CD4-positive, CD25-positive, alpha-beta regulatory T cell (primary cell): ENCODE measurements around the gene CCDC28B. TPM values are rescaled to one million over a fixed set of nuclear protein-coding genes. Genes with fewer than 3 reads are reported as not detected.

Experiments
- ATAC-seq, 2 donors: fragments of 150-1000 bp; cut with Tn5 transposase; one replicate each; pipeline ENCODE4 v1.10.0; 2021; ENCODE audit warnings: low read depth in 2 of 2, moderate number of reproducible peaks in 2 of 2, moderate library complexity in 1 of 2
- DNase-seq, 3 donors: peaks; one replicate each; pipeline versions ENCODE4 v3.0.0 to v3.0.0-alpha.2; 2012 to 2022; ENCODE audit warnings: mixed read lengths in 1 of 3
- H3K27ac ChIP-seq: one replicate; pipeline ENCODE4 v1.7.0; 2013; ENCODE audit warnings: mild to moderate bottlenecking, low read length; ENCODE audit not compliant: insufficient read depth, poor library complexity, severe bottlenecking
- H3K27me3 ChIP-seq: one replicate; pipeline ENCODE4 v1.7.0; 2013; ENCODE audit warnings: low read length; ENCODE audit not compliant: control insufficient read depth, insufficient read depth
- H3K36me3 ChIP-seq: one replicate; pipeline ENCODE4 v1.7.0; 2013; ENCODE audit warnings: mild to moderate bottlenecking, low read length, moderate library complexity; ENCODE audit not compliant: control insufficient read depth, insufficient read depth
- H3K4me1 ChIP-seq: 2 replicates; pipeline ENCODE4 v1.7.0; 2013; ENCODE audit warnings: mild to moderate bottlenecking, low read length; ENCODE audit not compliant: insufficient read depth, control insufficient read depth, poor library complexity, severe bottlenecking
- H3K4me3 ChIP-seq: one replicate; pipeline ENCODE4 v1.7.0; 2013; ENCODE audit warnings: low read depth, mild to moderate bottlenecking, low read length, moderate library complexity
- H3K9me3 ChIP-seq, 2 experiments: 1 replicate in 1 of 2; 2 replicates in 1 of 2; pipeline ENCODE4 v1.7.0; 2013; ENCODE audit warnings: low read length in 2 of 2, mild to moderate bottlenecking in 1 of 2, moderate library complexity in 1 of 2; ENCODE audit not compliant: control insufficient read depth in 2 of 2
- H3K27ac Mint-ChIP-seq, 3 donors: one replicate each; pipeline ENCODE4 v1.8.0; 2020 to 2022; ENCODE audit warnings: mild to moderate bottlenecking in 3 of 3, mixed read lengths in 3 of 3, moderate library complexity in 2 of 3
- H3K27me3 Mint-ChIP-seq: one replicate; pipeline ENCODE4 v1.8.0; 2022; ENCODE audit warnings: mild to moderate bottlenecking, mixed read lengths
- H3K36me3 Mint-ChIP-seq: one replicate; pipeline ENCODE4 v1.8.0; 2020; ENCODE audit warnings: mixed read lengths
- H3K4me1 Mint-ChIP-seq, 4 donors: one replicate each; pipeline ENCODE4 v1.8.0; 2020 to 2022; ENCODE audit warnings: mixed read lengths in 4 of 4, mild to moderate bottlenecking in 1 of 4
- H3K4me3 Mint-ChIP-seq, 4 donors: one replicate each; pipeline ENCODE4 v1.8.0; 2020 to 2022; ENCODE audit warnings: mild to moderate bottlenecking in 4 of 4, mixed read lengths in 4 of 4, moderate library complexity in 3 of 4
- H3K9me3 Mint-ChIP-seq, 7 donors: one replicate each; pipeline ENCODE4 v1.8.0; 2020 to 2022; ENCODE audit warnings: mixed read lengths in 7 of 7, mild to moderate bottlenecking in 3 of 7, moderate library complexity in 2 of 7
- polyA plus RNA-seq, 4 donors: library from polyadenylated mRNA; unstranded; fragments of 300-500 nt; fragmentation: Illumina TruSeq; gene quantifications; one replicate each; pipeline ENCODE4 v1.2.3, GENCODE V29; 2021
- total RNA-seq: library from RNA; stranded (reverse); gene quantifications from one replicate; pipeline ENCODE4 v1.2.3, GENCODE V29; 2022

CCDC28B gene
- total and polyA plus RNA-seq, 5 donors from 2014 or later, result 10.3 to 15.5 (median 14.1) TPM

DNA sequence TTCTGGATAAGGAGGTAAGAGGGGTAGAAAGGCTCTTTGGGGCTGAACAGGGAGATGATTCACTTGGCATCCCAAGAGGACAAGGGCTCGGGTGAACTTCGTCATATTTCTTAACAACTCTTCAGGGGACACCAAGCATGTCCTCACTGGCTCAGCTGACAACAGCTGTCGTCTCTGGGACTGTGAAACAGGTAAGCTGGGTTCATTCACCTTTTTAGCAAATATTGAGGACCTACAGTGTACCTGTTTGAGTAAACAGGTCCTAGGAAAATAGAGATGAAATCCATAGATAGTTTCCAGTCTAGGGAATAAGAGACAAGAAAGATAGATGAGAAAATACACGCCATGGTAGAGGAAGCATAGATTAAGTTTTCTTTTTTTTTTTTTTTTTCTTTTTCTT lies 23.9 kb downstream of the CCDC28B start:
- Histone ChIP-seq H3K27ac (no peak overlapping the region), H3K4me3 (no peak overlapping the region), H3K9me3 (no peaks in the 10 kb centered on the region), H3K4me1 (peaks cover 33% of the 10 kb centered on the region), H3K36me3 (peaks cover 45% of the 10 kb centered on the region), H3K27me3 (no peaks in the 10 kb centered on the region)
- H3K27ac Mint-ChIP-seq, result peak overlapping the region; percentile 80 to 99 (median 90)
- H3K27me3 Mint-ChIP-seq, result no peaks in the 10 kb centered on the region
- peaks cover 38% of the 10 kb centered on the region for H3K36me3 Mint-ChIP-seq
- H3K9me3 Mint-ChIP-seq, result no peaks in the 10 kb centered on the region
- DNase-seq (no peak), ATAC-seq (no peak)
- peak overlapping the region; percentile 75 to 100 (median 88) for H3K4me3 Mint-ChIP-seq
- peaks cover 10 to 59% (median 30%) of the 10 kb centered on the region in 4 donors for H3K4me1 Mint-ChIP-seq

DNA sequence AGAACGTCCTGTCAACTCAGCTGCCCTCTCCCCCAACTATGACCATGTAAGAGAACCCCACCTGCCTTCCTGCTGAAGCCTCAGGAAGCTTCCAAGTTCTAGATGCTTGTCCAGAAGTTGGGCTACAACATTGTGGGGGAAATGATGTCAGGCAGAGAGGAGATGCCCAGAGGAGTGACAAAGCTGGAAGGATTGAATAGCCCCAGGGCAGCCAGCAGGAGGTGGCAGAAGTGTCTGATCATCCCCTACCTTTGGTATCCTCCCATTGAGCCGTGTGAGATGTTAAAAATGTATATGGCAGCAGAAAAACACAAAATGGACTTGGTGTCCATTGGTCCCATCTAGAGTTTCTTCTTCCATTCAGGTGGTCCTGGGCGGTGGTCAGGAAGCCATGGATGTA lies 28.4 kb downstream of the CCDC28B start:
- Histone ChIP-seq H3K27ac (no peak overlapping the region), H3K36me3 (peaks cover 68% of the 10 kb centered on the region), H3K9me3 (no peaks in the 10 kb centered on the region), H3K4me3 (no peak overlapping the region), H3K4me1 (peaks cover 6% of the 10 kb centered on the region), H3K27me3 (no peaks in the 10 kb centered on the region)
- no peak for DNase-seq
- Mint-ChIP-seq H3K9me3 (no peaks in the 10 kb centered on the region), H3K4me3 (no peak overlapping the region), H3K4me1 (peaks cover 4 to 17% (median 11%) of the 10 kb centered on the region in 4 donors), H3K27ac (peak overlapping the region in 1 of 3 donors; percentile 45), H3K27me3 (no peaks in the 10 kb centered on the region), H3K36me3 (peaks cover 31% of the 10 kb centered on the region)
- no peak for ATAC-seq

DNA sequence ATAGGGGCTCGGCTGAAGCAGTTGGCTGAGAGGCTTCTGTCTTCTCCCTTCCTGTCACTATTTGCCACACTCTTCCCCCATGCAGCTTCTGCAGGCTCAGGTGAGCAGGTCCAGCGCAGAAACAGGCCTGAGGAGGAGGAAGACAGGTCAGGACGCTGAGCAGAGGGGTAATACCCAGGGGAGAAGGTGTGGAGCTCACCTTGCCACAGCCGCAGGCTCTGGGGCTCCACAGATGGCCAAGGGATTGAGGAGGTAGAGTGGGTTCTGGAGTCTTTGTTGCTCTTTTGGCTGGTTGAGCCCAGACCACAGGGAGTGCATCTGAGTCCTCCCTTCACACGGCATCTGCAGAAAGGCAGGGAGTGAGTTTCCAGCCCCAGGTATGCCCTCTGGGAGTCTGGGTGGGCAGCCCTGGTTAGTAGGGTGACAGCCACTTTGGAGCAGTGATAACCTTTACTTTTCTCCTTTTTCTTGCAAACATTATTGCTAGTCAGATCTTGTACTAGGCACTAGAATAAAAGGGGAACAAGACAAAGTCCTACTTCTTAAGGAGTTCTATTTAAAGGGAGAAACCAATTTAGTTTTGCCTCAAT lies 31.5 kb downstream of the CCDC28B start:
- Histone ChIP-seq H3K27ac (no peak overlapping the region), H3K36me3 (peaks cover 43% of the 10 kb centered on the region), H3K4me1 (no peaks in the 10 kb centered on the region), H3K27me3 (no peaks in the 10 kb centered on the region), H3K4me3 (no peak overlapping the region), H3K9me3 (no peaks in the 10 kb centered on the region)
- peaks cover 20% of the 10 kb centered on the region for H3K36me3 Mint-ChIP-seq
- DNase-seq (no peak), ATAC-seq (no peak)
- H3K9me3 Mint-ChIP-seq, result no peaks in the 10 kb centered on the region
- peaks cover 0 to 10% (median 3%) of the 10 kb centered on the region in 4 donors for H3K4me1 Mint-ChIP-seq
- peak overlapping the region in 2 of 3 donors; percentile 58 to 63 for H3K27ac Mint-ChIP-seq
- no peaks in the 10 kb centered on the region for H3K27me3 Mint-ChIP-seq
- H3K4me3 Mint-ChIP-seq, result no peak overlapping the region

DNA sequence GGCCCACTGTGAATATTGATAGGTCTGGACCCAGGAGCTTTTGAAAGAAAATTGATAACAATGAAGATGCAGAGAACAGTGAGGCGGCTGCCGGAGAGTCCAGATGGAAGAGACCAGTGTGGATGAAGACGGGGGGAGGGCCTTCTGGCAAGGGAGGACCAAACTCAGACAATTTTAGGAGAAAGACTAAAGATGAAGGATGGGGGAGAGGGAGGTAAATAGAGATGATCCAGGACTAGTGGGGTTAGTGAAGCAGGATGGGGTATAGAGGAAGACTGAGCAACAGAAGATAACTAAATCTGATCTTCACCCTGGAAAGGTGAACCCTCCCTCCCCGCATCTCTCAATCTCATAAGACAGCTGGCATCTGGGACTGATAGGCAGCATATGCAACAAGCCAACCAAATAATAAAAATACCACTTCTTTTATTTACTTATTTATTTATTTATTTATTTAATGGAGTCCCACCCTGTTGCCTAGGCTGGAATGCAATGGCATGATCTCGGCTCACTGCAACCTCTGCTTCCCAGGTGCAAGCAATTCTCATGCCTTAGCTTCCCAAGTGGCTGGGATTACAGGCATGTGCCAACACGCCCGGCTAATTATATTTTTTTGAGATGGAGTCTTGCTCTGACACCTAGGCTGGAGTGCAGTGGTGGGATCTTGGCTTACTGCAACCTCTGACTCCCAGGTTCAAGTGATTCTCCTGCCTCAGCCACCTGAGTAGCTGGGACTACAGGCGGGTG lies 32.3 kb downstream of the CCDC28B start:
- Histone ChIP-seq H3K36me3 (peaks cover 37% of the 10 kb centered on the region), H3K4me1 (no peaks in the 10 kb centered on the region), H3K9me3 (no peaks in the 10 kb centered on the region), H3K27me3 (no peaks in the 10 kb centered on the region), H3K27ac (no peak overlapping the region), H3K4me3 (no peak overlapping the region)
- Mint-ChIP-seq H3K36me3 (peaks cover 14% of the 10 kb centered on the region), H3K4me1 (peaks cover 0 to 7% (median 1%) of the 10 kb centered on the region in 4 donors), H3K27me3 (no peaks in the 10 kb centered on the region), H3K27ac (peak overlapping the region in 2 of 3 donors; percentile 58 to 79), H3K4me3 (no peak overlapping the region), H3K9me3 (no peaks in the 10 kb centered on the region)
- ATAC-seq (no peak), DNase-seq (no peak)

DNA sequence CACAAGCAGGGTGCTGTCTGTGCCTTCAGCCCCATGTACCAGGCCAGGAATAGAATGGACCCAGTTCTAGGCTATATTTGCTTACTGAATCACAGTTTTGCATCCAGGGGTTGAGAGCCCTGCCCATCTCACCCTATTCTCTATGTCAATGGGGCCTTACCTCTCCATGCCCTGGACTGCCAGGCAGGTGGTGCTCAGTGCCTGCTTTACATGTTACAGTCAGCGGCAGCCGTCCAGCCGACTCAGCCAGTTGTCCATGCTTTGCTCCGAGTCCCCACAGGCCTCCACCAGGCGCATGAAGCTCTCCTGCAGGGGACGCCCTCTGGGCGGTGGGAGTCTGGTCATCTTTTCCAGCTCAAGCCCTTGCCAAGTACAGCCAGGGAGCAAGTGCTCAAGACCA lies 34.4 kb downstream of the CCDC28B start:
- Histone ChIP-seq H3K4me1 (peaks cover under 1% of the 10 kb centered on the region), H3K9me3 (no peaks in the 10 kb centered on the region), H3K27me3 (no peaks in the 10 kb centered on the region), H3K36me3 (peaks cover 21% of the 10 kb centered on the region), H3K27ac (no peak overlapping the region), H3K4me3 (no peak overlapping the region)
- H3K36me3 Mint-ChIP-seq, result no peaks in the 10 kb centered on the region
- peaks cover 0 to 5% (median under 1%) of the 10 kb centered on the region in 4 donors for H3K4me1 Mint-ChIP-seq
- ATAC-seq, result no peak
- no peaks in the 10 kb centered on the region for H3K27me3 Mint-ChIP-seq
- H3K9me3 Mint-ChIP-seq, result no peaks in the 10 kb centered on the region
- no peak overlapping the region for H3K27ac Mint-ChIP-seq
- DNase-seq, result no peak
- no peak overlapping the region for H3K4me3 Mint-ChIP-seq

GRCh38 chr1:32239337-32239736 lies 38.9 kb downstream of the CCDC28B start:
- Histone ChIP-seq H3K36me3 (no peaks in the 10 kb centered on the region), H3K27me3 (no peaks in the 10 kb centered on the region), H3K4me3 (no peak overlapping the region), H3K9me3 (no peaks in the 10 kb centered on the region), H3K27ac (no peak overlapping the region), H3K4me1 (peaks cover 22% of the 10 kb centered on the region)
- Mint-ChIP-seq H3K4me3 (peak overlapping the region; percentile 82 to 96 (median 92)), H3K9me3 (no peaks in the 10 kb centered on the region), H3K4me1 (peaks cover 0 to 21% (median 9%) of the 10 kb centered on the region in 4 donors), H3K36me3 (no peaks in the 10 kb centered on the region), H3K27me3 (no peaks in the 10 kb centered on the region), H3K27ac (peak overlapping the region in 1 of 3 donors; percentile 53)
- ATAC-seq, result no peak
- DNase-seq, result no peak

DNA sequence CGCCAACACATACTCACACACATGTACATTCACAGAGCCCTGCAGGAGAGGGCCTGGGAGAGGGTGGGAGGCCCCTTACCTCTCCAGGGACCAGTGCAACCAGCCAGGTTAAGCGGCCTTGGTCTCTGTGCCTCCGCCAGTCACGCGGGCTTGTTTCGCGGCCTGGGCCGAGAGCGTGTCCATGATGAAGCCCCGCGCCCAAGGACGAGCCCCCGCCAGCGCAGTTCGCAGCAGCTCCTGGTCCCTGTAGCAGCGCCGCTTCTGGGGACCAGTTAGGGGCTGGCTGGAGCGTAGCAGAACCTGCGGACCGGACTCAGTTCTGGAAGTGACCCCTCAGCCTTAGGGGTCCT lies 39.4 kb downstream of the CCDC28B start:
- H3K4me3 ChIP-seq, result no peak overlapping the region
- Mint-ChIP-seq H3K27ac (peak overlapping the region in 1 of 3 donors; percentile 89), H3K9me3 (no peaks in the 10 kb centered on the region), H3K4me1 (peaks cover 0 to 21% (median 9%) of the 10 kb centered on the region in 4 donors), H3K27me3 (no peaks in the 10 kb centered on the region), H3K36me3 (no peaks in the 10 kb centered on the region), H3K4me3 (peak overlapping the region; percentile 92 to 96 (median 92))
- H3K36me3 ChIP-seq, result no peaks in the 10 kb centered on the region
- peaks cover 22% of the 10 kb centered on the region for H3K4me1 ChIP-seq
- DNase-seq, result no peak
- no peak overlapping the region for H3K27ac ChIP-seq
- ATAC-seq, result no peak
- no peaks in the 10 kb centered on the region for H3K9me3 ChIP-seq
- no peaks in the 10 kb centered on the region for H3K27me3 ChIP-seq
